Astrocyte of the cerebellum (primary cell): Measurements from ENCODE around the gene MPG.

Source experiments
- DNase-seq: peaks from one replicate; pipeline ENCODE4 v3.0.0-alpha.2; 2011; ENCODE audit warnings: low read depth
- H3K4me3 ChIP-seq: 2 replicates; pipeline ENCODE4 v1.5.1; 2011; ENCODE audit warnings: mild to moderate bottlenecking, low read depth, low read length, moderate library complexity
- CTCF ChIP-seq: IDR thresholded peaks from 2 replicates; pipeline ENCODE4 v1.5.1; 2012; ENCODE audit warnings: low read length, low read depth, moderate library complexity, mild to moderate bottlenecking; ENCODE audit errors: missing control alignments
- in situ Hi-C: cut with HindIII; loops from 2 replicates; pipeline ENCODE4 v1.10.0; 2017; ENCODE audit warnings: low sequenced_read_pairs

MPG gene

DNA sequence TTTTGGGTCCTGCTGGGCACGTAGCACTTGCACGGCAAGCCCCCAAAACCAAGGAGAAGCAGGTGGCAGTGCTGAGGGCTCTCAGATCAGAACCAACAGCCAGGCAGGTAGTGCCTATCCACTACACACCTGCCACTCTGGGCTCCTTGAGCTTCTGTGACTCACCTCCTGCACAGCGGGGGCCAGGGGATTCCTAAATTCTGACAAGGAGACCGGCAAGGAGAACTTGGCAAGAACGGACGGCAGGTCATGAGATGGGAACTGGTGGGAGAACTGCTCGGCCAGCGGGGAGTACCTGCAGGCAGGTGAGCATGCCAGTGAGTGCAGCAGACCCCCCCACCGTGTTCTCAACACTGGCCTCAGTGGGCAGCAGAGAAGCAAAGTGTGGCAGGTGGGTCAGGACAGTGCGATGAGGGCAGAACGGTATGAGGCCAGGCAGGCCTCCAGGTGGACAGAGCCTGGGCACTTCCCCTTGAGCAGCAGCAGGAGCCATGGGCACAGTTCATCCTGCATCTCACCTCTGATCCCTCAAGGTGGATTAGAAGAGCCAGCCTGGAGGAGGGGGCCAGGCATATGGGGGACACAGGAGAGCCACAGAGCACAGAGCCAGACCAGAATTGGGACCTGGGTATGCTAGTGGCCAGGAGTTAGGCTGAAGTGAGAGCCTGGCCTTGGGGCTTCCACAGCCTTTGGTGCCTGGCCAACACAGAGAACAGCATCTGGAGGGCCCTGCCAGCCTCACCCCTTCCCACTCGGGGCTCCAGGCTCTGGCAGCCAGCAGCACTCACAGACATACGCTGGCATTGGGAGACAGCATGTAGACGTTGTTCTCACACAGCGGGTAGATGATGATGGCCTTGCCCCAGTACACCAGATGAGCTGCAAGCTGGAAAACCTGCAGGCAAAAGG lies 14.7 kb downstream of the MPG start:
- TF ChIP-seq CTCF, result no peak
- no peak overlapping the region for H3K4me3 ChIP-seq
- no peak for DNase-seq
- in situ Hi-C loops, result no loop called here

DNA sequence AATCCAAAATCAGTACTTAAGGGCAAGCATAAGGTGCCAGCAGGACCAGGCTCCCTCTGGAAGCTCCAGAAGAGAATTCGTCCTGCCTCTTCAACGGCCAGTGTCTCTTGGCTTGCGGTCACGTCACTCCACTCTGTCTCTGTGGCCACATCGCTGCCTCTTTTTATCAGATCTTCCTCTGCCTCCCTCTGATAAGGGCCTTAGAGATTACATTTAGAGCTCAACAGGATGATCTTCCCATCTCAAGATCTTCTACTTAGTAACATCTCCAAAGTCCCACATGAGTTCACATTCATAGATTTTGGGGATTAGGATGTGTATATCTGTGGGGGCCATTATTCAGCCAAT lies 16.9 kb downstream of the MPG start:
- in situ Hi-C loops, result no loop called here
- no peak for TF ChIP-seq CTCF
- no peak for DNase-seq

GRCh38 chr16:96935-97381 lies 18.9 kb downstream of the MPG start:
- in situ Hi-C loops, result no loop called here
- no peak overlapping the region for H3K4me3 ChIP-seq
- peak; percentile 99 for TF ChIP-seq CTCF
- DNase-seq, result peak; percentile 68

More for the DNA sequence above, 16.9 kb downstream of the MPG start:
- H3K4me3 ChIP-seq, result no peak overlapping the region

DNA sequence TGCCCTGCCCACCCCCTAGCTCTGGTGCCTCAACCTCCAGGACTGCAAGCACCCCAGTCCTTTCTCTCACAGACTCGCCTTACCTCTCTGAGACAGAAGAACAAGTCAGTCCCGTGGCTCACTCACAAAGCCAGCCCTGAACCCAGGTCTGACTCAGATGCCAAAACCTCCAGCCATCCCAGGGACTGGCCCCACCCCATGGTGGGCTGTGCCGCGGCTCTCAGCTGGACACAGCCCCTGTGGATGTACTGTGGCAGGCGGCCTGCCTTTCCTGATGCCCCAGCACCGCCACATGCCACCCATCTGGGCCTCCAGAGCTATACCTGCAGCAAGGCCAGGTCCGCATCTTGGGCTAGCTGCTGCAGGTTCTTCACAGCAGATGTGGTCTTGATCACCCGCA lies 19.8 kb downstream of the MPG start:
- H3K4me3 ChIP-seq, result no peak overlapping the region
- no peak for DNase-seq
- in situ Hi-C loops, result no loop called here
- no peak for TF ChIP-seq CTCF

DNA sequence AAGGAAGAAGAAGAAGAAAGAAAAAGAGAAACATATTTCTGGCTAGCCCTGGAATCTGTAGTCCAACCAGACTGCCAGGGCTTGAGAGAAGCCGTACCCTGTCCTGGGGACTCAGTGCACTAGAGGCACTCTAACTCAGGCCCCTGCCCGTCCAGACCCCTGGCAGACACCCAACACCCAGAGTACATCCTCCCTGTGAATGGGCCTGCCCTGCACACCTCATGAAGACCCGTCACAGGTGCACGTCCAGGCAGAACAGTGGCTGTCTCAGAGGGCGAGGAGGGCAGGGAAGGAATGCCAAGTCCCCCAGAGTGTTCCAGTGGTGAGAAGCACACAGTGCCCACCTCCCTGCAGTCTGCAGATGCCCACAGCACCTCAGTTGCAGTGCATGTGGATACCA lies 23.0 kb downstream of the MPG start:
- no peak for TF ChIP-seq CTCF
- no peak overlapping the region for H3K4me3 ChIP-seq
- DNase-seq, result no peak
- in situ Hi-C loops, result no loop called here

GRCh38 chr16:101586-101985 lies 23.6 kb downstream of the MPG start:
- no peak for TF ChIP-seq CTCF
- in situ Hi-C loops, result no loop called here
- no peak overlapping the region for H3K4me3 ChIP-seq
- DNase-seq, result no peak
